GM21786 (cell line): Measurements from ENCODE around the gene MSRB1.

Experiments used
- ATAC-seq: cut with Tn5 transposase; IDR thresholded peaks from one replicate; pipeline ENCODE4 v1.9.1; 2021; ENCODE audit not compliant: unreplicated experiment

MSRB1 gene, protein sequence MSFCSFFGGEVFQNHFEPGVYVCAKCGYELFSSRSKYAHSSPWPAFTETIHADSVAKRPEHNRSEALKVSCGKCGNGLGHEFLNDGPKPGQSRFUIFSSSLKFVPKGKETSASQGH

DNA sequence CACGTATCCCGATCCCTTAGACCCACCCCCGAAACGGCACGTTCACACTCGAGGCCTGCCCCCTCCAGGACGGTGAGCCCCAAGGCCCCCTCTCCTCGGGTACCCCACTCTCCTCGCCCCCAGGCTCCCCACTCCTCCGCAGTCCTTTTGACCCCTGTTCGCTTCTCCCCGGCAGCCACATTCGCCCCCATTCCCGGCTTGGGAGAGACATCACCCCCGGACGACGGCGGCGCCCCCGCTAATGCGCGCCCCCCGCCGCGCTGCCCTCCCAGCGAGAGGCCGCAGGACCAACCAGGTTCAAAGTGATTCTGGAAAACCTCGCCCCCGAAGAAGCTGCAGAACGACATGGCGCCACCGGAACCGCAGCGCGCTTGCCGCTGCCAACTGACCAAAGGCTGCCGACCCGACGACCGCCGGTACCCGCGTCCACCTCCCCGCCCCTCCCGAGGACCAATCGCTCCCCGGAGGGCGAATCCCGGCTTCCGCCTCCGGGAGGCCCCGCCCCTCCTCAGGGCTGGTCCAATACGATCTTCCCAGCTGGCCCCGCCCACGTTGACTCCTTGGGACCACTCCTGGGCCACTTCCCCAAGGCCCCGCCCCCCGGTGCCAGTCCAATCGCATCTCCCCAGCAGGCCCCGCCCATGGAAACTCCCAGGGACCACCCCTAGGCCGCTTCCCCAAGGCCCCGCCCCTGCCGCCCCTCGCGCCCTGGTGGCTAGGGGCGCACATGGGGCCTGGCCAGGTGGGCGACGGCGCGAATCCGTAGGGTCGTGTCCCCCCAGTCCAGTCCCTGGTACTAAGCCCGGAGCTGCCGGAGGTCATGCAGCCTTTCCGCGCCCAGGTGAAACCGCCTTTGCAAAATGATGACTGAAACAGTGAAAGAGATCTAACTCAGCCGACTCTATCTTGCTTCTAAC lies at the start of gene MSRB1:
Gene MSRB1, minus strand, starts transcription at position 390 of the 917 bp plus-strand sequence. Its CDS starts 43 bp downstream, at position 347.
- peak; percentile 92 for ATAC-seq

DNA sequence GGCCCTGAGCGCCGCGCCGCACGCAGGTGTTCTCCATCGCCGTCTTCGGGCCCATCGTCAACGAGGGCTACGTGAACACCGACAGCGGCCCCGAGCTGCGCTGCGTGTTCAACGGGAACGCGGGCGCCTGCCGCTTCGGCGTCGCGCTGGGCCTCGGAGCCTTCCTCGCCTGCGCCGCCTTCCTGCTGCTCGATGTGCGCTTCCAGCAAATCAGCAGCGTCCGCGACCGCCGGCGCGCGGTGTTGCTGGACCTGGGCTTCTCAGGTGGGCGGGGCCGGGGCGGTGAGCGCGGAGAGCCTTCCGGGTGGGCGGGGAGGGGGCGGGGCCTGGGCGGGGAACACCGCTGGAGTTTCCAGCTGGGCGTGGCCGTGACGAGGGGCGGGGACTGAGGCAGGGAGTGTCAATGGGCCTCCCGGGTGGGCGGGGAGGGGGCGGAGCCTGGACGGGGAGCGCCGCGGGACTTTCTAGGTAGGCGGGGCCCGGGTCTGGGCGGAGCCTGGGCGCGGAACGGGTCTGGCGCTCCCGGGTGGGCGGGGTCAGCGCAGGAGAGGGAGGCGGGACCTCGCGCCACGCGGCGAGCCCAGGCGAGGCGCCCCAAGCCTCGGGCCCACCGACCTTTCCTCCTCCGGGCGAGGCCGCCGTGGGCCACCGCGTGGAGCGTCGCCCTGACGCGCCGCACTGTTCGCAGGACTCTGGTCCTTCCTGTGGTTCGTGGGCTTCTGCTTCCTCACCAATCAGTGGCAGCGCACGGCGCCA lies 49.1 kb upstream of the MSRB1 start:
- ATAC-seq = peak; percentile 44

DNA sequence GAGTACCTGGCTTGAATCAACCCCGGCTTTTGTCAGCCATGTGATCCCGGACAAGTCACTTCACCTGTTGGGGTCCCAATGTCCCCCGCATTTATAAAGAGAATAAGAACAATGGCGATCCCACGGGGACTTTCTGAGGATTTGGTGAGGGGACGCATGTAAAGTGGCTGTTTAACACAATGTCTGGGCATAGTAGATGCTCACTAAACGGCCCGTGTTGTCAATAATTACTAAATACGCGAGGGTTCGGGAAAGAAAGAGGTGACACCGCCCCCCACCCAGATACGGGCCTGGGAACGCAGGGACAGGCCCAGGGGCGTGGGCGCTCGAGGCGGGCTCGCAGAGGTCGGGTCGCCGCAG lies 48.6 kb upstream of the MSRB1 start:
- no peak for ATAC-seq

DNA sequence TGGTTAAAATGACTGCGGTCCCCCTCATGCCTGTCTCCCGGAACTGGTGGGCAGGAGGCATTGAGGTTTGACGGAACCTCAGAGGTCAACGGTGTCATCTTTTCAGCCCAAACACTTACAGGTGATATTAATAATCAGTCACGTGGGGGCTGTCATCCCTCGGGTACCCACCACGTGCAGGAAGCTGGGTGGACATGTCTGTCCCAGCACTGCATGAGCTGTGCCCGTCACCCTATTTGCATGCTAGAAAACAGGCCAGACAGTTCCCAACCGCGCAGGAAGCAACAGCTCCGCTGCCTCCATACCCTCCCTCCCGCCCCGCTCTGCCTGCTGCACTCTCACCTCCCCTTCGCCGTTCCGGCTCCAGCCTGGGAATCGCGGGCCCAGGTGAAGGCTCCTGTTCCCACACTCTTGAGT lies 48.1 kb upstream of the MSRB1 start:
- ATAC-seq = no peak

DNA sequence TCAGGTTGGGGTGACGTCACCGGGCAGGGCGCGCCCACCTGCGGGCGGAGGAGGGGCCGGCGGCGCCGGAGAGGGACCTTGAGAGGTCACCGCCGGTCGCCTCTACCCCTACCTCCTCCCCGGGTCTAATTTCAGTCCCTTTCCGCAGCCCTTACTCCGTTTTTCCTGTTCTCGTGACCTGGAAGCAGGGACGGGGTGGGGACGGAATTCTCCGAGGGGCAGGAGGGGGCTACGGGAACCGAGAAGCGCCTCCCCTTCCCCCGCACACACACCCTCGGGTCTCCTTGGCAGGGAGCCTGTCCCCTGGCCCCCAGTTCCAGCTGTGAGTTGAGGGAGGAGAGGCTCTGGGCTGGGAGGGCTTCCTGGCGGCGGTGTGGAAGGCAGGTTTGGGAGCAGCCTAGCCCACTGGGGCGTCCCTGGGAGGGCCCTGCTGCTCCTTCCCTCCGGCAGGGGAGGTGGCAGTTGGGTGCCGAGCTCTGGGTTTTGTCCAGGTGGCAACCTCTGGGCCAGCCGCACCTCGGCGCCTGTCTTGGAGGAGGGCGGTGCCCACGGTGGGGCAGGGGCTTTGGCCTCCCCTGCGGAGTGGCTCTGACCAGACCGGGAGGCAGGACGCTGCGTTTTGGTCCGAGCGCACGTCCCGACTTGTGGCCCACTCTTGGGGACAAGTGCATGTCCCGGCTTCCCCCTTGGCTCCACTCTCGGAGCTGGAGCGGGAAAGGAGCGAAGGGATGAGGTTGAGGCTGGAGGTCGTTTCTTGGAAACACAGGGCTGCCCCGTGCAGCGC lies 47.5 kb upstream of the MSRB1 start:
- ATAC-seq = no peak

DNA sequence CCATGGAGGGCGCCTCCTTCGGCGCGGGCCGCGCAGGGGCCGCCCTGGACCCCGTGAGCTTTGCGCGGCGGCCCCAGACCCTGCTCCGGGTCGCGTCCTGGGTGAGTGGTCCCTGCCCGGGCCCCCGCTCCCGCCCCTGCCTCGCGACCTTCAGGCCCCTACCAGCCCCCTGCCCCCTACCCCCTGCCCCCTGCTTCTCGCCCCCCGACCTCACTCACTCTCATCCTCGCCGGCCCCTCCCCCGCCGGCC lies 47.0 kb upstream of the MSRB1 start:
- ATAC-seq = no peak

DNA sequence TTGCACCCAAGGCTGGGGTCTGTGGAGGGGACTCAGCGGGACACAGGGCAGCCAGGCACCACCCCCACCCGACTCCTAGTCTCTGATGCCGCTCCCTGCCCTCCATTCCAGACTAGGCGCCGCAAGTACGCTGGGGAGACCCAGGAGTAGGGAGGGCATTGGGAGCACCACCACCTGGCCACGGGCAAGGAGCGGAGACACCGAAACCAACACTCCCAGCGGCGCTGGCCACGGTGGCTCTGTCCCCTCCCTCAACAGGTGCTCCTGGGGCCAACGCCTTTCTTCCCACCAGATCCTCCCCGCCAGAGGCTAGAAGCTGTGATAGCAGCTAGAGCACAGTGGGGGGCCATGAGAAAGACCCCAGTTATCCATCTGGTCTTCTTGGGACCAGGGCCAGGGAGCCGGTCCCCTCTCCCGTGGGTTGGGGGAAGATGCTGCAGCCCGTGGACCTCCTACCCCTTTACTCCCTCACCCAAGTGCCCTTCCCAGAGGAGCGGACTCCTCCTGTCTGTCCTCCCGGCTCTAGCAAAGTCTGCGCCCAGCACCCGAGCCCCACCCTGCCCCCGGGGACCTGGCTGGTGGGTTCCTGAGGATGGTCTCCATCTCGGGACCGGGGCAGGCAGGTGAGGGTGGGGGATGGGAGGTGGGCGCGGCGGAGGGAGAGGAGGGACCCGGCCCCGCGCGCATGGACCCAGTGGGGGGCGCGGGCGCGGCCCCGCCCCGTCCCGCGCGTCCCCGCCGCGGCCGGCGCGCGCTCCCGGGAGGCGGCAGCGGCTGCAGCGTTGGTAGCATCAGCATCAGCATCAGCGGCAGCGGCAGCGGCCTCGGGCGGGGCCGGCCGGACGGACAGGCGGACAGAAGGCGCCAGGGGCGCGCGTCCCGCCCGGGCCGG lies 46.5 kb upstream of the MSRB1 start, which contains the start of gene SYNGR3:
Gene SYNGR3, plus strand, starts transcription at position 762 of the 892 bp plus-strand sequence. CDS start 133 bp downstream, outside the sequence.
- ATAC-seq = no peak

DNA sequence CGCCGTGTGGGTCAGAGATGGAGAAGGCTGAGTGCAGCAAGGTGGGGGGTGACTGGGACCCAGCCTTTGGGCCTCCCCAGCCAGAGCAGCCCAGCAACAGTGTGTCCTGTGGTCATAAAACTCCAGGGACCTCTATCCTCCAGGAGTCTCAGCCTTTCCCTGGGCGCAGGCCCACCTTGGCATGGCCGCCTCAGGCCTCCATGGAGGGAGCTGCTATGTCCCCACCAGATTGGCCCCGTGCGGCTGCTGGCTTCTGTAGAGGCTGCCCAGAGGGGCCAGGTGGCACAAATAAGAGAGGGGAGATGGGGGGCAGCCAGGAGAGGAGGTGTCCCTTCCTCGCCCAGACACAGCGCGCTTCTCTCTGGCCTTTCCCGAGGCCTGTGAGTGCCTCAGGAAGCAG lies 44.2 kb upstream of the MSRB1 start:
- ATAC-seq = no peak

GRCh38 chr16:1985466-1986150 lies 42.6 kb upstream of the MSRB1 start:
- no peak for ATAC-seq

- ATAC-seq = peak; percentile 3
Observed at GRCh38 chr16:1984347-1985225, 41.6 kb upstream of the MSRB1 start.

DNA sequence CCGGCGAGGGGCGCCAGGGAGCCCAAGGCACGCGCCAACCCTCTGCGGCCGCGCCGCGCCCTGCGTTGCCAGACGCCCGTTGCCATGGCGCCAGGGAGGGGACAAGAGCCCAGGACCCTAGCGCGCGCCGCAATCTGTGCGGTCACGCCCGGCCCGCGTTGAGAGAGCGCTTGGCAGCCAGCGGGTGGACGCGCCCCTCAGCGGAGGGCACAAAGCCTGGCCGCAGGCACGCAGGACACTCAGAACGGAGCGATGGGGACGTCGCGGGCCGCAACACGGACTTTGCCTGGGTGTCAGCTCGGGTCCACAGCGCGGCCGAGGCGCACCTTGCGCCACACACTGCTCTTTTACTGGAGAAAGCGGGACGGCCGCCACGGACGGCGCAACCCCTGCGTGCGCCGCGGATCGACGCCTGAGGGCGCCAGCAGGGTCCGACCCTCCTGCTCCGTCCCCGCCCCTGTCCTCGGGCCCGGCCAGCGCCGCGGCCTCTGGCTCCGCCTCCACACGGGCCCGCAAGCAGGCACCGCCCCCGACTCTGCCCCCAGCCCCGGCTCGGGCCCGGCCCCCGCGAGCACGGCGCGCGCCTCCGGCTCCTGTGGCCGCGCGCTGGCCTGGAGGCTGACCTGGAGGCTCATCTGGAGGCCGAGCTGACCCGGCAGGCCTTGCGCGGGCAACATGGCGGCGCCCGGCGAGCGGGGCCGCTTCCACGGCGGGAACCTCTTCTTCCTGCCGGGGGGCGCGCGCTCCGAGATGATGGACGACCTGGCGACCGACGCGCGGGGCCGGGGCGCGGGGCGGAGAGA lies 40.7 kb upstream of the MSRB1 start, which contains the start of gene GFER:
Gene GFER, plus strand, starts transcription at position 650 of the 803 bp plus-strand sequence. Its CDS starts 26 bp downstream, at position 676.
- peak; percentile 79 for ATAC-seq

DNA sequence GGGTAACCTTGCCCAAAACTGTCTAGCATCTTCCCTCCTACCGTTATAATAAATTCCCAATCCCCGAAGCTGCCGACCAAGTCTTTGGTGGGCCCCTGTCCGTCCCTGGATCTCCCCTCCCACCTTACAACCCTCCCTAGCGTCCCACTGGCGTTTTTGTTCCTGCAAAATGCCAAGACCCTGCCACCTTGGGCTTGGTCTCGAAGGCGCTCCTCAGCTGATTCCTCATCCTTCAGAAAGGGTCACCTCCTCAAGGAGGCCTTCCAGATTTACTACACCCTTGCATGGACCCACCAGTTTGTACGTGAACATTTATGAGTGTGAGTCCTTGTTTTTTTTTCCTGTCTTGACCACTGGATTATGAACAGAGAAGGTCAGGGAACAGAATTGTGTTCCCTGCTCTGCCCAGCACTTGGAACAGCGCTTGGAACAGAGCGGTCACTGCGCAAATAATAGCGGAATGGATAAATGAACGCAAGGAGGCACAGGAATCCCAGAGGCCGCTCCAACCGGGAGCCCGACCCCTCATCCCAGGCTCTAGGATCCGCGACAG lies 40.1 kb upstream of the MSRB1 start:
- ATAC-seq = no peak

- no peak for ATAC-seq
Observed at GRCh38 chr16:1982013-1982433, 39.0 kb upstream of the MSRB1 start.

- no peak for ATAC-seq
Observed at GRCh38 chr16:1981398-1981836, 38.4 kb upstream of the MSRB1 start, which contains the start of gene NOXO1. Gene NOXO1 (minus strand): TSS chr16:1981469. CDS start chr16:1981179, 290 bp downstream.

GRCh38 chr16:1980770-1981087 lies 37.7 kb upstream of the MSRB1 start:
- ATAC-seq = no peak

GRCh38 chr16:1980030-1980769 lies 37.2 kb upstream of the MSRB1 start:
- no peak for ATAC-seq
